KG1 (cell line): ENCODE results near the gene C20orf204.
"Not testable (repeated sequence)": the region's sequence is repeated elsewhere in the genome, so short reads cannot be mapped to it uniquely, and the experiment has no call there.

Experiments used
- DNase-seq: peaks from one replicate; lab custom pipeline; 2025; lab: John Stamatoyannopoulos, UW

The C20orf204 gene, protein sequence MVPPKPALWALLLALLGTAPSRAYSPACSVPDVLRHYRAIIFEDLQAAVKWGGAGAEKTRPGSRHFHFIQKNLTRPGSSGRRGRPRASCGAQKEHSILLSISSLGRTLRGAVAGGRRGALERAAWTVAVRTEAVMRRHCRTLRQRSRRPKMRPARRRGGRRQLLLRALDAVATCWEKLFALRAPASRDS

DNA sequence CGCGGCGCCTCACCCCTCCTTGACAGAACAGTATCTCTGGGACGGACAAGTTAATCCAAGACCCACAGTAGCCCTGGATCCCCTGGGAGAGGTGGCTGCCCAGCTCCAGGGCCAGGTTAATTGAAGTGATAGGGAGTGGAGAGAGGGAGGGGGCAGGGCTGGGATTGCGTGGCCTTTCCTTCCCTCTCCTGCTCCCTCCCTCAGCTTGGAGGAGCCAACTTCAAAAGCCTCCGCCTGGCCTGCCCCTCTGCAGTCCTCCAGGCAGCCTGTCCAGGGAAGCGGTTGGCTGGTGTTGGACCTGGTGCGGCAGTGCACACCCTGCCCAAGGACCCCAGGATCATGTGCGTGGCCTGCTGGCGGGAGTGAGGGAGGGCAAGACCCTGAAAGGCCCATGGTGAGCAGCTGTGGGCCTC lies at the start of gene C20orf204:
Gene C20orf204, plus strand, starts transcription at position 250 of the 413 bp plus-strand sequence. Its CDS starts 142 bp downstream, at position 392.
- DNase-seq, result no peak

DNA sequence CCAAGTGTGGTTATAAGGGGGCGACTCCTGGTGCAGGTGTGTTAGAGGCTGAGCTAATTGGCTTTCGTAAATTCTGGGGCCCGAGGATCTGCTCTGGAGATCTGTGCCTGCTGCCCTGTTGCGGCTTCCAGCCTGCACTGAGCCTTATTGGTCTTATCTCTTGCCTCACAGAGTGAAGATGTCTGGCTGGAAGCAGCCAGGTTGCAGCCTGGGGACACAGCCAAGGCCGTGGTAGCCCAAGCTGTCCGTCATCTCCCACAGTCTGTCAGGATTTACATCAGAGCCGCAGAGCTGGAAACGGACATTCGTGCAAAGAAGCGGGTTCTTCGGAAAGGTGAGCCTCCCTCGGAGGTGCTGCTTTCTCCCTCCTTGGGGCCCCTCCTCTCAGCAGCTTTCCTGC lies 35.1 kb upstream of the C20orf204 start:
- DNase-seq, result no peak

DNA sequence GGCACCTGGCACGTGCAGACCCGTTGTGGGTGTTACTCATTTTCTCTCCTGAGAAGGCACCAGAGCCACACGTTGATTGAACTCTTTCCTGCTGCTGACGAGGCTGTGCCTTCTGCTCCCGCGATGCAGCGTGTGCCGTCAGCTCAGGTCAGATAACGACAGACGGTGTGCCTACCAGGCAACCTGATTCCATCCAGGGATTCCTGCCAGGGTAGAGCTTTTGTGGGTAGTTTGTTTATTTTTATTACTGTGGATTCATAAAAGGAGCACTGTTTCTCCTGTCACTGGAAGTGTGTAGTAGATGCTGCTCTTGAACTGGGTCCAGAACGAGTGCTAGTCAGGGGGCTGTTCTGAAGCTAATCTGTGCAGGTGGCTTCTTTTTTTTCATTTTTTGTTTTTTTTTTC lies 34.4 kb upstream of the C20orf204 start:
- no peak for DNase-seq

DNA sequence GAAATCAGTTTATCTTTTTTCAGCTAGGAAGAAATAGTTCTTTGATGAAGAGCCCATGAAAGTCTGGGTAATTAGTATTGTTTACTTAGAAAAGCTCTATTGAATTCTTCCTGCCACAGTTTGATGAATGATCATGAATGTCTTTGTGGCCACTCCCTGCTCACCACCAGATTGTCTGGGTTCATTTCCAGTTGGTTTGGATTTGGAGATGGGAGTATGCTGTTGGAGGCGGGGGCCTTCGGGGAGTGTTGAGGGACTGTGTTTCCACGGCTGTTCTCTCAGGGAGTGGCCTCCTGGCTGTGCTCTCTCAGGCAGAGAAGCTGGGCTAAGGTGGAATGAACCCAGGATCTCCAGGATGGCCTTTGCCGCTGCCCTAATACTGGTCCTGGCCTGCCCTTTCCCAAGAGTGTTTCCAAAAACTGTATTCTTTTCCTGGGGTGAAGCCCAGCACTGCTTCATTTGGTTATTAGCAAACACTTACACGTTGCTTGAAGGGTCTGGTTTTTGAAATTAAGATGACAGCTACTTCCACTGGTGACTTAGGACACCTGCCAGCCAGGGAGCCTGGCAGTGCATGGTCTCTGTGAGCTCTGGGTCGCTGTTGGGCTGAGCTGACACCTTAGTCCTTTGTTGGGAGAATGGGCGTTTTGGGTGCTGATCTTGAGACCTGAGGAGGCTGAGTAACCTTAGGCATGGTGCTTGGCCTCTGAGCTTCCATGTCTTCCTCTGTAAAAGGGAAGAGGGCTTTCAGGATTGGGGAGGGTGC lies 31.8 kb upstream of the C20orf204 start:
- DNase-seq, result no peak

DNA sequence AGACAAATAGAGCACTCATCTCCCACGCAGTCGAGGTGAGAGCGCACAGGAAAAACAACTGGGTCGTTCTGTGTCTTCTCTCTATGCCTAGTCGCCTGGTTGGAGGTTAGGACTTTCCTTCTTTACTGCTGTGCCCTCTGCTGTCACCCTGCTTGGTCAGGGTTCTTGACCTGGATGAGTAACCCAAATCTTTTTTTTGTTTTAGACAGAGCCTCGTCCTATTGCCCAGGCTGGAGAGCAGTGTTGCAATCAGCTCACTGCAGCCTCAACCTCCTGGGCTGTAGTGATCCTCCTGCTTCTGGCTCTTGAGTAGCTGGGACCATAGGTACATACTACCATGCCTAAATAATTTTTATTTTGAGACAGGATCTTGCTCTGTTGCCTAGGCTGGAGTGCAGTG lies 30.6 kb upstream of the C20orf204 start:
- no peak for DNase-seq

DNA sequence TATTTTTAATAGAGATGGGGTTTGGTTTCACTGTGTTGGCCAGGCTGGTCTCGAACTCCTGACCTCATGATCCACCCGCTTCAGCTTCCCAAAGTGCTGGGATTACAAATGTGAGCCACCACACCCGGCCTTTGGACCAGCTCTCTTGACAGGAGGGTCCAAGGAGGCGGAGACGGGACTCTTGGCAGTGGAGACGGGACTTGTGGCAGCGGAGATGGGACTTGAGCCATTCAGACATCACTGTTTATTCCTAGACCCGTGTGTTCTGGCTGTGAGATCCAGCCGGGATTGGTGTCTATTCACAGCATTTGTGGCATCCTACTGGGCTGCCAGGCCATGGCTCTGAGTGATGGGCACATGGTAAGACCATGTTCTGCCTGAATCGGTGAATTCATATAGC lies 29.5 kb upstream of the C20orf204 start:
- no peak for DNase-seq

DNA sequence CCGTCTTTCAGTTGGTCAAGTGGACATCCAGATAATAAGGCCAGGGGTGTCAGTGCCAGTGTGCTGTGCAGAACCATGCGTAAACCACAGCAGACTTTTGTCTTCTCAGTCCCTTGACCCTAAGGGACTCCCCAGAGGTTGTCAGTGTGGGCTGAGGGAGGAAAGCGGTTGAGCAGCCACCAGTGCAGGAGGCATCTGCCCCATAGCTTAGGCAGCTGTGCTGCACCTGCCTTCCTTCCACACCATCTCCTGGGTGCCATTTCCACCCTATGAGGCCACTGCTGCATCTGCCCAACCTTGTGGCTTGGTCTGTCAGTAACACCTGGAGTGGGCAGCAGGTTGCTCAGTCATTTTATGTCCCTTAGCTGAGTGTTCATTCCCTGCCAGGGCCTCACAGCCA lies 29.1 kb upstream of the C20orf204 start:
- DNase-seq, result no peak

DNA sequence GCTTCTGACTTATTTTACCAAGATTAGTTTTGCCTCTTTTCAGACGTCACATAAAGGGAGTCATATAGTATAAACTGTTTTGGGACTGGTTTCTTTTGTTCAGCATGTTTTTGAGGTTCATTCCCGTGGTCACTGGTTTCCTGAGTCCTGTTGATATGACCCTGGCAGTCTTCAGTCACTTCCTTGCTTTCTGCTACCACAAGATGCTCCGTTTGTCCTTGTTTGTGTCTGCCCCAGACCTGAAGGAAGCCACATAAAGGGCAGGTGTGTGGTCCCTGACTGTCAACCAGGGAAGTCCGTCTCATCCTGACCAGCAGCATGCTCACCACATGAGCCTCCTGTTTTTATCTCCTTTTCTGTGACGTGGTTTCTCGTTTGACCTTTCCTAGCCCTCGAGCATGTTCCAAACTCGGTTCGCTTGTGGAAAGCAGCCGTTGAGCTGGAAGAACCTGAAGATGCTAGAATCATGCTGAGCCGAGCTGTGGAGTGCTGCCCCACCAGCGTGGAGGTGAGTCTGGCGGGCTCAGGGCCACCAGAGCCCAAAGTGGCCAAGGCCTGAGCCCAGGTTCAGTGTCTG lies 26.1 kb upstream of the C20orf204 start:
- DNase-seq, result no peak

DNA sequence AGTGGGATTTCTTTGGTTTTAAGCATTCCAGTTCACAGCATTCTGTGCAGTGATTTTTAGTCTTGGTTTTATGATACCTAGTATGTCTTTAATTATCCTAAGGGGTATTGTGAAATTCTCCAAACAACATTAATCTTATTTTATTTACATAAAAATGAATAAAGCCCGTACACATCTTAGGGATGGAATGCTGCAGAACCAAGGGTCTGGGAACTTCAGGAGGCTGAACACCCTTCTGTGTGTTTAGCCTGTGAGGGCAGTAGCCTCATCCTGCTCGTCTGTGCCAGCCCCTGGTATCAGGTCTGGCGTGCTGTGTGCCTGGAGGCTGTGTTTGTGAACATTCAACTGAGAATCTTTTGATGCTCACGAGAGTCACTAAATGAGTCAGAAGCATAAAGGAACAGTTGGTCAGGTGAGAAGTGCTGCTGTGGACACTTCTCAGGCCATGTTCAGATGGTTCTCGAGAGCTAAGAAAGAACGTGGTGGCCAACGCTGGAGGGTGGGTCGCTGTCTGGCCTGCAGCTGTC lies 25.2 kb upstream of the C20orf204 start:
- DNase-seq, result no peak

DNA sequence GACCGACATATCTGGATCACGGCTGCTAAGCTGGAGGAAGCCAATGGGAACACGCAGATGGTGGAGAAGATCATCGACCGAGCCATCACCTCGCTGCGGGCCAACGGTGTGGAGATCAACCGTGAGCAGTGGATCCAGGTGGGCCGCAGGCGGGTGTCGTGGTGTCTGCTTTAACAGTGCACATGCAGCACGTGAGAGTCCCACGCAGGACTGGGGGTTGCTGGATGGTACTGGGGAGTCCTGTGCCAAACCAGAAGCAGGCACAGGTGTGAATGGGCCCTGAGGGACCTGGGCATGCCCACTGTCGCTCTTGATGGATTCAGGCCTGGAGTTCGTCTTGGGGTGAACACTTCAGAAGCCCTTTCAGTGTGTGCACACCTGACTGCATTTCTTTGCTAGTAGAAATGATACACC lies 24.6 kb upstream of the C20orf204 start:
- no peak for DNase-seq

DNA sequence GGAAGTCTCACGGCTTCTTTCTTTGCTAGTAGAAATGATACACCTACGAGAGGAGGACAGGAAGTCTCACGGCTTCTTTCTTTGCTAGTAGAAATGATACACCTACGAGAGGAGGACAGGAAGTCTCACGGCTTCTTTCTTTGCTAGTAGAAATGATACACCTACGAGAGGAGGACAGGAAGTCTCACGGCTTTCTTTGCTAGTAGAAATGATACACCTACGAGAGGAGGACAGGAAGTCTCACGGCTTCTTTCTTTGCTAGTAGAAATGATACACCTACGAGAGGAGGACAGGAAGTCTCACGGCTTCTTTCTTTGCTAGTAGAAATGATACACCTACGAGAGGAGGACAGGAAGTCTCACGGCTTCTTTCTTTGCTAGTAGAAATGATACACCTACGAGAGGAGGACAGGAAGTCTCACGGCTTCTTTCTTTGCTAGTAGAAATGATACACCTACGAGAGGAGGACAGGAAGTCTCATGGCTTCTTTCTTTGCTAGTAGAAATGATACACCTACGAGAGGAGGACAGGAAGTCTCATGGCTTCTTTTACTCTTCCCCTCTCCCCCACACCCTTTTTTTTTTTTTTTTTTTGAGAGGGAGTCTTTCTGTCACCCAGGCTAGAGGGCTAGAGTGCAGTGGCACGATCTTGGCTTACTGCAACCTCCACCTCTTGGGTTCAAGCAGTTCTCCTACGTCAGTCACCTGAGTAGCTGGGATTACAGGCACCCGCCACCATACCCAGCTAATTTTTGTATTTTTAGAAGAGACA lies 23.4 kb upstream of the C20orf204 start:
- DNase-seq, result not testable (repeated sequence)

DNA sequence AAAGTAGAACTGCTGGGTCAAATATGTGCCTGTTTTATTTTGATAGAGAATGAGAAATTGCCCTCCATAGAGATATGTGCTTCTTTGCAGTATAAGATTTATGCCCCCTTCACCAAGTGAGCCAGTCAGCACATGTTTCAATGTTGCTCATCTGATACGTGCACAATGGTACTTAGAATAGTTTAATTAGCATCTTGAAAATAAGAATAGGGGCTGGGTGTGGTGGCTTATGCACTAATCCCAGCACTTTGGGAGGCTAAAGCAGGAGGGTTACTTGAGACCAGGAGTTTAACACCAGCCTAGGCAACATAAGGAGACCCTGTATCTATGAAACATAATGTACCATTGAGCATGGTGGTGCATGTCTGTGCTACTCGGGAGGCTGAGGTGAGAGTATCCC lies 20.3 kb upstream of the C20orf204 start:
- no peak for DNase-seq

DNA sequence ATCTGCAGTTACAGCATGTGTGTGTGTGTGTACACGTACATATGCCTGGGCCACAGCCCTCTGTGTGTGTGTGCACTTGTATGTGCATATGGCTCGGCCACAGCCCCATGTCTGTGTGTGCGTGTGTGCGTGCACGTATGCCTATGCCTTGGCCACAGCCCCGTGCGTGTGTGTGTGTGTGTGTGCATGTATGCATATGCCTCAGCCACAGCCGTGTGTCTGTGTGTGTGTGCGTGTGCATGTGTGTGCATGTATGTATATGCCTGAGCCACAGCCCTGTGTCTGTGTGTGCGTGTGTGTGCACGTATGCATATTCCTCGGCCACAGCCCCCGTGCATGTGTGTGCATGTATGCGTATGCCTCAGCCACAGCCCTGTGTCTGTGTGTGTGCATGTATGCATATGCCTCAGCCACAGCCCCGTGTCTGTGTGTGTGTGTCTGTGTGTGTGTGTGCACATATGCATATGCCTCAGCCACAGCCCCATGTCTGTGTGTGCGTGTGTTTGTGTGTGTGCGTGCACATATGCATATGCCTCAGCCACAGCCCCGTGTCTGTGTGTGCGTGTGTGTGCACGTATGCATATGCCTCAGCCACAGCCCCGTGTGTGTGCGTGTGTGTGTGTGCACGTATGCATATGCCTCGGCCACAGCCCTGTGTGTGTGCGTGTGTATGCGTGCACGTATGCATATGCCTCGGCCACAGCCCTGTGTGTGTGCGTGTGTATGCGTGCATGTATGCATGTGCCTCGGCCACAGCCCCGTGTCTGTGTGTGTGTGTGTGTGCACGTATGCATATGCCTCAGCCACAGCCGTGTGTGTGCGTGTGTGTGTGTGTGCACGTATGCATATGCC lies 14.6 kb upstream of the C20orf204 start:
- DNase-seq, result no peak

DNA sequence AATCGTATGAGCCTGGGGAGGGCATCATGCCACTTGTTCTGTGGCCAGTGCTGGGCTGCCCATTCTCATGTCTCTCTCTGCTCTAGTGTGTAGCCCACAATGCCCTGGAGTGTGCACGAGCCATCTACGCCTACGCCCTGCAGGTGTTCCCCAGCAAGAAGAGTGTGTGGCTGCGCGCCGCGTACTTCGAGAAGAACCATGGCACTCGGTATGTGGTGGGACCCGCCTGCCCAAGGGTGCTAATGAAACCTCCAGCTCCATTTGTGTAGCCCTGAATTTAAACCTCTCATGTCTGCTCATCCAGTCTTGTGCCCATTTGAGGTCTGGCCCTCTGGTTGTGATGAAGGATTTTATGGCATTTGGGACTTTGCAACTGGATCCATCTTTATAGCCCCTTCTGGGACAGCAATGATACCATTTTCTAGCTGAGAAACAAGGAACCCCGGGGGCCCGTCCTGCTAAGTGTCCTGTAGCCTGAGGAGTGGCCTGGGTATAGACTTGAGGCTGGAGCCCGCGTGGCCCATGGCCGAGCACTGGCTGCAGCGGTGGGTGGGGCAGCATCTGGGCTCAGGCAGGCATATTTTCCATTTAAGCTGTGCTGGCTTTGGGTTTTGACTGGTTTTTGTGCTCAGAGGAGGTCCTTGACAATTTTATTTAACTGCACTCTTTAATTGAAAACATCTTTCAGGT lies 13.2 kb upstream of the C20orf204 start:
- no peak for DNase-seq

DNA sequence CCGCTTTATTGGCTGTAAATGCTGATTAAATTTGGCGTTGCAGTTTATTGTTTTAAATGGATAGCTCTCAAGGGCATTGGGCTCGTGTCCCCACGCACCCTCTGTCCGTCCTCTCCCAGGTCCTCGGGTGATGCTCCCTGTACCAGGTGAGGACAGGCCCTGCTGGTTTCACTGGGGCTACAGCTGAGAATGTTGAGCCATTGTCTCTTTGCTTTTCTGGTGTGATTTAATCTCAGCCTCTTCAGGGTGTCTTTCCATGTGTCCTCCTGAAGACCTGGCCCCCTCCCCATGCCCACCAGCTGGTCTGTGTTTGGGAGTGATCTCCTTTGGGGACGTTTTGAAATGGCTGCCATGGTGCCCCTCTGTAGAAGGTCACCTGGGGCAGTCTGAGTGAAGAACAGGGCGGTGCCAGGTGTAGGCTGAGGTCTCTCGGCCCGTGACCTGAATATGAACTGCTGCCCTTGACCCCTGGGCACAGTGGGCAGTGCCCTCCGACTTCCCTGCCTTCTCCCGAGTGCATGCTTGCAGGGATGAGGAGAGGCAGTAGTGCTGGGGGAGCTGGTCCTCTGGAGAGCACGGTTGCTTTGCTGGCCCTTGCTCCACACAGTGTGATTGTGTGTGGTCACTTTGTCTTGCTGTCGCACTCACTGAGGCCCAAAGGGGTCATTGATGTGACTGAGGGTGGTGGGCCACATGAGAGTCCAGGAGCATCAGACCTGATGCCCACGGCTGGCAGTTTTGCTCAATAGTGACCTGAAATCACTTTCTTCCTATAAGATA lies 12.4 kb upstream of the C20orf204 start:
- DNase-seq, result no peak

DNA sequence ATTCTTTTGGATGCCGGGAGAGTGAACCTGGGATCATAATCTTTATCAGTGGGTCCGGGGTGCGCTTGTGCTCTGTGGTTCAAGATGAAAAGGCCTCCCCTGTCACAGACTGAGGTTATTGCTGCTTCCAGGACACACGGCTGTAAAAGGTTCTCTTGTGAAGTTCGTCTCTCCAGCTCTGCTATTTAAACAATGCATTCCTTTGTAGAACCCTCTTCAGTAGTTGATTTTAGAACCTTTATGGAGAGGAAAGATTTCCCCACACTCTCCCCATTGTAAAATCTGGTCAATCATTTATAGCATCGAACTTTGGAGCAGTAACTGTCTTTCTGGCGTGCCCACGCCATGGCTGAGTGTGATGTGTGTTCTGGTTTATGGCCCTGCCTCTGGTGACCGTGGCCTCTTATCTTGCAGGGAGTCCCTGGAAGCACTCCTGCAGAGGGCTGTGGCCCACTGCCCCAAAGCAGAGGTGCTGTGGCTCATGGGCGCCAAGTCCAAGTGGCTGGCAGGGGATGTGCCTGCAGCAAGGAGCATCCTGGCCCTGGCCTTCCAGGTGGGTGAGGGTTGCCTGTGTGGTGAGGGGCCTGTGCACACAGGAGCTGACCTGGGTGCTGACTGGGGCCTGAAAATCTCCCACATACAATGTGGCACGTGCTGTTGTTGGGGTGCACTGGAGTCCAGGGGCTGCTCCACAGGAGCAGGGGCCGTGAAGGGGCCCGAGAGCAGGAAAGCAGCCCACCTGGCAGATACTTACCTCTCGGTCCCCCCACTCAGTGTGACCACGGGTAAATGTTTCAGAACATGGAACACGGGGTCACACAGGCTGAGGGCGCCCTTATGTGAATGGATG lies 11.6 kb upstream of the C20orf204 start:
- DNase-seq, result no peak

DNA sequence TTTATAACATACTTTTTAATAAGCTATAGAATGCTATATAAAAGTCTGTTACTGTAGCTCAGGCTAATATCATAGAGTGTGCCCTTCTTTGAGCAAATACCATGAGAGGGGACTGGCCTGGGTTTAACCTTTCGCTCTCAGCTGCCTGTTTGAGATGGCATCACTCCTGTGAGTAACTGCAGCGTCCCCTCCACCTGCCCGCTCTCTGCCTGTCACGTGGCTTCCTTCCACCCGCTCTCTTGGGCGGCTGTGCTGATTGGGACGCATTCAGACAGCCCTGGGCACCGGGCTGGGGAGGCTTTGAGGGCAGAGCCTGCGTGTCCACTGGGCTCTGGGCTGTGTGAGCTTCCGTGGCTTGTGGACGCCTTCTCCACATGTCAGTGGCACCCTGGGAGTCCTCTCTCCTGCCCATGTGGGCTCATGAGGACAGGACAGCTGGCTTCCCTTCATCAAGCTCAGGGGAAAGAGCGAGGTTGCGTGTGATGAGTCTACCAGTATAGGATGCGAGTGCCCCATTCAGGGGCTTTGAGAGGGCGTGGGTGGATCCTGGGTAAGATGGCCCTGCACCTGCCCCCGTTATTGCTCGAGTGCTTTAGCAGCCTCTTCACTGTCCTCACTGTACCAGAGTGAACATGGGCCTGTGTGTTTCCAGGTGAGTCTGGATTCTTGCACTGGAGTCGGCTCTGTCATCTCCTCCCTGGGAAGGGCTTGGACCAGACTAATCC lies 10.7 kb upstream of the C20orf204 start:
- no peak for DNase-seq

DNA sequence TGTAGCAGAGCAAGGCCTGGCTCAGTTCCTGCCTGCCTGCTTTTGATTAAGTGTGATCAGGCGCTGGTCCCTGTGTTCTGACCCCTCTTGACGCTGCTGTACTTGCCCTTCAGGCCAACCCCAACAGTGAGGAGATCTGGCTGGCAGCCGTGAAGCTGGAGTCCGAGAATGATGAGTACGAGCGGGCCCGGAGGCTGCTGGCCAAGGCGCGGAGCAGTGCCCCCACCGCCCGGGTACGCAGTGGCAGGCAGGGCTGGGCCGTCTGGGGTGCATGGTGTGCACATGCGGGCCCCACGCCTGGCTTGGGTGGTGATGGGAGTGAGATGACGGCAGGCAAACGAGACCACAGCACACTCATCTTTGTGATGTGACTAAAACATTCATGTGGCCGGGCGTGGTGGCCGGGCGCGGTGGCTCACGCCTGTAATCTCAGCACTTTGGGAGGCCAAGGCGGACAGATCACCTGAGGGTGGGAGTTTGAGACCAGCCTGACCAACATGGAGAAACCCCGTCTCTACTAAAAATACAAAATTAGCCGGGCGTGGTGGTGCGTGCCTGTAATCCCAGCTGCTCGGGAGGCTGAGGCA lies 10.1 kb upstream of the C20orf204 start:
- no peak for DNase-seq
